ENCODE measurements around the gene VPS52.
"Not testable (repeated sequence)": the region's sequence is repeated elsewhere in the genome, so short reads cannot be mapped to it uniquely, and the experiment has no call there.

The VPS52 gene

GRCh38 chr6:33248932-33249731 lies 22.5 kb downstream of the VPS52 start:
- peak; percentile 98 to 99 for DNase-seq

- DNase-seq, result peak in 1 of 2 experiments; percentile 76
These were observed 23.1 kb downstream of the VPS52 start for GRCh38 chr6:33248643-33248931.

GRCh38 chr6:33247977-33248642 lies 23.6 kb downstream of the VPS52 start:
- peak; percentile 63 to 94 for DNase-seq

- DNase-seq, result no peak
These were observed 28.2 kb downstream of the VPS52 start for GRCh38 chr6:33243476-33243875.

GRCh38 chr6:33241968-33242367 lies 29.7 kb downstream of the VPS52 start:
- DNase-seq, result no peak

GRCh38 chr6:33237741-33238140 lies 33.9 kb downstream of the VPS52 start:
- DNase-seq, result peak in 1 of 2 experiments; percentile 22

GRCh38 chr6:33236852-33237251 lies 34.8 kb downstream of the VPS52 start:
- DNase-seq, result no peak

- no peak for DNase-seq
These were observed 35.3 kb downstream of the VPS52 start for GRCh38 chr6:33236328-33236727.

GRCh38 chr6:33235221-33235634 lies 36.4 kb downstream of the VPS52 start:
- no peak for DNase-seq

- DNase-seq, result not testable (repeated sequence)
These were observed 45.1 kb downstream of the VPS52 start for GRCh38 chr6:33226503-33227120.

- no peak for DNase-seq
These were observed 54.0 kb downstream of the VPS52 start for GRCh38 chr6:33217681-33218080.

- DNase-seq, result no peak
These were observed 54.4 kb downstream of the VPS52 start for GRCh38 chr6:33217246-33217645.

GRCh38 chr6:33216117-33216649 lies 55.5 kb downstream of the VPS52 start:
- no peak for DNase-seq

GRCh38 chr6:33215271-33216116 lies 56.2 kb downstream of the VPS52 start:
- no peak for DNase-seq

- DNase-seq, result no peak
These were observed 57.7 kb downstream of the VPS52 start for GRCh38 chr6:33213989-33214335.

GRCh38 chr6:33213166-33213988 lies 58.3 kb downstream of the VPS52 start:
- DNase-seq, result peak in 1 of 2 experiments; percentile 56

GRCh38 chr6:33212857-33213165 lies 58.9 kb downstream of the VPS52 start:
- no peak for DNase-seq

GRCh38 chr6:33211666-33212422 lies 59.8 kb downstream of the VPS52 start:
- DNase-seq, result no peak

GRCh38 chr6:33211136-33211535 lies 60.5 kb downstream of the VPS52 start:
- DNase-seq, result no peak

- DNase-seq, result no peak
These were observed 61.8 kb downstream of the VPS52 start for GRCh38 chr6:33209856-33210255.

All from NCI-H526 (cell line).